ENCODE data around the gene DPYSL5.

DNA sequence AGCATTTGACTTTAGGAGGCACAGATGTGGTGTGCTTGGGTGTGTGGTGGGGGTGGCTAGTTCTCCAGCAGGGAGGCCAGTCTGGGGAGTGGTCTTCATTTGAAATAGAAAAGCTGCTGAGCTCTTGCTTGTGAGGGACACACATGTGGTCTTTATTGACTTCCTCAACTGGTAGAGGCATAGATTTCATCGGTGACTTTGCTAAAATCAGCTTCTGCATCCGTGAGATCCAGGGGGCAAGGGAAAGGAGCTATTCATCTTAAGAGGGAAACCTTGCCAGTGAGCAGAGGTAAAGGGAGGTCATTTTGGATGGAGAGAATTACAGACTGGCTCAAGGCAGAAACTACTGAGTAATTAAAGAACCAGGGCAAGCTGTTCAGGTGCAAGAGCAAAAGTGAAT is 127.2 kb downstream of the DPYSL5 start:
- TF ChIP-seq, protein P1, sequence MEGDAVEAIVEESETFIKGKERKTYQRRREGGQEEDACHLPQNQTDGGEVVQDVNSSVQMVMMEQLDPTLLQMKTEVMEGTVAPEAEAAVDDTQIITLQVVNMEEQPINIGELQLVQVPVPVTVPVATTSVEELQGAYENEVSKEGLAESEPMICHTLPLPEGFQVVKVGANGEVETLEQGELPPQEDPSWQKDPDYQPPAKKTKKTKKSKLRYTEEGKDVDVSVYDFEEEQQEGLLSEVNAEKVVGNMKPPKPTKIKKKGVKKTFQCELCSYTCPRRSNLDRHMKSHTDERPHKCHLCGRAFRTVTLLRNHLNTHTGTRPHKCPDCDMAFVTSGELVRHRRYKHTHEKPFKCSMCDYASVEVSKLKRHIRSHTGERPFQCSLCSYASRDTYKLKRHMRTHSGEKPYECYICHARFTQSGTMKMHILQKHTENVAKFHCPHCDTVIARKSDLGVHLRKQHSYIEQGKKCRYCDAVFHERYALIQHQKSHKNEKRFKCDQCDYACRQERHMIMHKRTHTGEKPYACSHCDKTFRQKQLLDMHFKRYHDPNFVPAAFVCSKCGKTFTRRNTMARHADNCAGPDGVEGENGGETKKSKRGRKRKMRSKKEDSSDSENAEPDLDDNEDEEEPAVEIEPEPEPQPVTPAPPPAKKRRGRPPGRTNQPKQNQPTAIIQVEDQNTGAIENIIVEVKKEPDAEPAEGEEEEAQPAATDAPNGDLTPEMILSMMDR (IDR thresholded peaks at IDR 0.05): no peak
- no peak for TF ChIP-seq EP300 (IDR thresholded peaks at IDR 0.05)

Data from tibial nerve (tissue), 4 donors.